Psoas muscle (tissue), 8 donors: ENCODE measurements around the gene RNF175. TPM values are rescaled to one million over a fixed set of nuclear protein-coding genes. Genes with fewer than 3 reads are reported as not detected.

ENCODE experiments used
- ATAC-seq, 4 donors: fragments of 200-7000 bp; cut with Tn5 transposase; one replicate each; pipeline ENCODE4 v1.9.1; 2020; ENCODE audit warnings: moderate library complexity in 3 of 4, mild to moderate bottlenecking in 2 of 4
- DNase-seq, 2 donors: peaks; one replicate each; pipeline ENCODE4 v3.0.0-alpha.2; 2020
- H3K27ac ChIP-seq: fragments of 200-600 bp; one replicate; pipeline ENCODE4 v1.8.0; 2022
- H3K27me3 ChIP-seq, 3 donors: fragments of 200-600 bp in 1 of 3; one replicate each; pipeline versions ENCODE4 v1.6.1 to v1.8.0; 2013 to 2022; ENCODE audit warnings: low read length in 2 of 3, mild to moderate bottlenecking in 2 of 3, moderate library complexity in 1 of 3; ENCODE audit not compliant: insufficient read depth in 3 of 3
- H3K36me3 ChIP-seq, 2 donors: fragments of 200-600 bp in 1 of 2; one replicate each; pipeline versions ENCODE4 v1.6.1 to v1.8.0; 2013 to 2022; ENCODE audit warnings: low read depth in 1 of 2, mild to moderate bottlenecking in 1 of 2, moderate library complexity in 1 of 2; ENCODE audit not compliant: insufficient read depth in 1 of 2
- H3K4me1 ChIP-seq: fragments of 200-600 bp; one replicate; pipeline ENCODE4 v1.8.0; 2022
- H3K4me3 ChIP-seq: fragments of 200-600 bp; one replicate; pipeline ENCODE4 v1.8.0; 2022; ENCODE audit warnings: mild to moderate bottlenecking
- H3K9me3 ChIP-seq: fragments of 200-600 bp; one replicate; pipeline ENCODE4 v1.8.0; 2022
- WGBS, 3 donors: extraction: QIAGEN DNeasy Blood & Tissue Kit; methylation state at CpG; one replicate each; pipeline versions ENCODE4 v1.1.6 to v1.1.7; 2013; 5-methylcytosine and 5-hydroxymethylcytosine counted together
- intact Hi-C, 2 donors: fragments of 100-400 bp; cut with DNase I; formaldehyde crosslinking; loops; one replicate each; pipeline versions ENCODE4 v1.11.0 to v1.14.2; 2022
- polyA plus RNA-seq, 3 donors: library from polyadenylated mRNA; stranded (reverse); fragments of 200-250 nt; gene quantifications; one replicate each; pipeline ENCODE4 v1.2.3, GENCODE V29; 2013
- total RNA-seq, 4 donors: library from RNA; stranded (reverse); fragmentation: NEBNext Ultra II Directional in 2 of 4; extraction: Animal tissue kit (Norgen Biotek cat#: 25700) in 2 of 4; gene quantifications; one replicate each; pipeline versions ENCODE4 v1.2.1 to v1.2.4, GENCODE V29; 2021 to 2023
- TF ChIP-seq, protein P1 (sequence below): fragments of 200-600 bp; IDR thresholded peaks from one replicate; pipeline ENCODE4 v1.8.0; 2022; ENCODE audit warnings: antibody characterized with exemption
- donor health status: healthy with polysubstance abuse.
- donor health status: DM: no; HTN: no; CAD: no; lungs with moderate emphysema.
- donor health status: Bipolar disorder and iron deficiency.
- donor health status: healthy.
- donor health status: DM: yes; HTN: yes; CAD: no.
- donor health status: DM: no; HTN: no; CAD: no.
- donor health status: DM: no; HTN: no; CAD: no.
- donor health status: DM: yes; HTN: yes; CAD: no.

Gene RNF175
- total and polyA plus RNA-seq, 7 donors: 0.05 to 0.07 TPM; not detected in 5

DNA sequence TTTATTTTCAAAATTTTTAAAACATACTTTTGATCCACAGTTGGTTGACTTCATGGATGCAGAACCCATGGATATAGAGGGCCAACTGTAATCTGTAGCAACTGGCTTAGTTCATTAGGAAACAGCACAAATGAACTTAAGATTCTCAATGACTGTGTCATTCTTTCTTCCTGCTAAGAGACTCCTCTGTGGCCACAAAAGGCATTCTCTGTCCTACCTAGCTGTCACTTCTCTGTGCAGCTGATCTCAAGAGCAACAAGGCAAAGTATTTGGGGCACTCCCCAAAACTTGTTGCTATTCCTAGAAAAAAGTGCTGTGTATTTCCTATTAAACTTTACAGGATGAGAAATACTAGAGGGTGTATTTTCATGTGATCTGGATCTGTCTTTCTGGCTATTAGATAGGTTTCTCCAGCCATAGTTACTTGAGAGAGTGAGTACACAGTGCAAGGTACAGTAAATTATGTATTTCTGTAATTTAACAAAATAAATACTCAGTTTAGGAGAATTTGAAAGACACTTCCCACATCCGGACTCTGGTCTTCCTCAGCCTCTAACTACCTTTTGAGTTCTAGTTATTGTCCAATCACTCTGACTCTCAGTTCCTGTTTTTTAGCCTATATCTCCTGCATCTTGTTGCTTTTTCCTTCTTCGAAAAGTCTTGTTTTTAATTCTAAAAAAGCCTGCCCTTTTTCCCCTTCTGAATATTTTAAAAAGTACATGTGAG, 53.9 kb downstream of the RNF175 start:
- no peaks in the 10 kb centered on the region for H3K36me3 ChIP-seq
- H3K9me3 ChIP-seq: no peaks in the 10 kb centered on the region
- TF ChIP-seq, protein P1, sequence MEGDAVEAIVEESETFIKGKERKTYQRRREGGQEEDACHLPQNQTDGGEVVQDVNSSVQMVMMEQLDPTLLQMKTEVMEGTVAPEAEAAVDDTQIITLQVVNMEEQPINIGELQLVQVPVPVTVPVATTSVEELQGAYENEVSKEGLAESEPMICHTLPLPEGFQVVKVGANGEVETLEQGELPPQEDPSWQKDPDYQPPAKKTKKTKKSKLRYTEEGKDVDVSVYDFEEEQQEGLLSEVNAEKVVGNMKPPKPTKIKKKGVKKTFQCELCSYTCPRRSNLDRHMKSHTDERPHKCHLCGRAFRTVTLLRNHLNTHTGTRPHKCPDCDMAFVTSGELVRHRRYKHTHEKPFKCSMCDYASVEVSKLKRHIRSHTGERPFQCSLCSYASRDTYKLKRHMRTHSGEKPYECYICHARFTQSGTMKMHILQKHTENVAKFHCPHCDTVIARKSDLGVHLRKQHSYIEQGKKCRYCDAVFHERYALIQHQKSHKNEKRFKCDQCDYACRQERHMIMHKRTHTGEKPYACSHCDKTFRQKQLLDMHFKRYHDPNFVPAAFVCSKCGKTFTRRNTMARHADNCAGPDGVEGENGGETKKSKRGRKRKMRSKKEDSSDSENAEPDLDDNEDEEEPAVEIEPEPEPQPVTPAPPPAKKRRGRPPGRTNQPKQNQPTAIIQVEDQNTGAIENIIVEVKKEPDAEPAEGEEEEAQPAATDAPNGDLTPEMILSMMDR: no peak
- ATAC-seq: no peak
- WGBS, 3 donors: 85 to 88% (median 88%) methylated on average over 2 of the region's 2 CpGs
- H3K4me1 ChIP-seq: no peaks in the 10 kb centered on the region
- no peak overlapping the region for H3K27ac ChIP-seq
- no peak for DNase-seq
- no peak overlapping the region for H3K4me3 ChIP-seq
- H3K27me3 ChIP-seq: no peaks in the 10 kb centered on the region
- intact Hi-C loops: no loop called here

DNA sequence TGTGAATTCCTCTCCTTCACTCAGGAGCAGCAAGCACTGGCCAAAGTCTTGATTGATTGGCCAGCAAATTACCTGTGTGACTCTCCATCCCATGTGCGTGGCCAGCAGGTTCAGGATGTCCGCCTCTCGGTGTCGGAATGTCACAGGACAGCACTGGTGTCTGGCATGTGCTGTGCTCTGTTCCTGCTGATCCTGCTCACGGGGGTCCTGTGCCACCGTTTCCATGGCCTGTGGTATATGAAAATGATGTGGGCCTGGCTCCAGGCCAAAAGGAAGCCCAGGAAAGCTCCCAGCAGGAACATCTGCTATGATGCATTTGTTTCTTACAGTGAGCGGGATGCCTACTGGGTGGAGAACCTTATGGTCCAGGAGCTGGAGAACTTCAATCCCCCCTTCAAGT, 55.3 kb downstream of the RNF175 start:
- no peaks in the 10 kb centered on the region for H3K4me1 ChIP-seq
- DNase-seq (no peak), ATAC-seq (no peak)
- no peaks in the 10 kb centered on the region for H3K36me3 ChIP-seq
- 82 to 84% (median 84%) methylated on average over 7 of the region's 7 CpGs for WGBS, 3 donors
- H3K27ac ChIP-seq: no peak overlapping the region
- intact Hi-C loops: no loop called here
- no peak overlapping the region for H3K4me3 ChIP-seq
- H3K27me3 ChIP-seq: peaks cover 0 to 4% (median 0%) of the 10 kb centered on the region in 3 donors
- H3K9me3 ChIP-seq: no peaks in the 10 kb centered on the region
- TF ChIP-seq, protein P1: no peak

DNA sequence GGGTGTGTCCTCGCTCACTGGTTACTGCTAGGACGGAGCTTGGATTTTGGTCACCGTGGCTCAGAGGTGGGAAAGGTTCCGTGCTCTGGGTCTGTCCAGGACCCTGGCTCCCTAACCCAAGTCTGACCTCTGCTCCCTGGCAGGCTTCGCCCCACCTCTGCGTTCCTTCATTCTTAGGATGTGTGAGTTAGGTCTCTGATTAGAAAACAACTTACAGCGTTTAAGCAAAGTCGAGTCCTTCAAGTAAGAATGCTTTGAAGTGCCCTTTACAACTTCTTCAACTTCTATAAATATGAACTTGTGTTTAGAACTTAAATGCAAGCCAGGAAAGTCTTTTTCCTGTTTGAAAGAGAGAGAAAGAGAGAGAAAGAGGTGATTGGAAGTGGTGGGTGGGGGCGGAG, 74.9 kb downstream of the RNF175 start:
- intact Hi-C loops: loop anchor here in 1 of 2 donors (5.0 kb wide), 1 partner anchor 947 kb away; no protein-coding TSS in a partner anchor
- H3K27me3 ChIP-seq: peaks cover 0 to 48% (median 12%) of the 10 kb centered on the region in 3 donors
- DNase-seq (no peak), ATAC-seq (peak in 1 of 4 donors; percentile 13)
- no peak overlapping the region for H3K27ac ChIP-seq
- WGBS, 3 donors: 25 to 27% (median 25%) methylated on average over 9 of the region's 9 CpGs
- H3K9me3 ChIP-seq: peaks cover 9% of the 10 kb centered on the region
- peak overlapping the region; percentile 70 for H3K4me3 ChIP-seq
- H3K4me1 ChIP-seq: peaks cover 3% of the 10 kb centered on the region
- TF ChIP-seq, protein P1: no peak
- H3K36me3 ChIP-seq: no peaks in the 10 kb centered on the region

DNA sequence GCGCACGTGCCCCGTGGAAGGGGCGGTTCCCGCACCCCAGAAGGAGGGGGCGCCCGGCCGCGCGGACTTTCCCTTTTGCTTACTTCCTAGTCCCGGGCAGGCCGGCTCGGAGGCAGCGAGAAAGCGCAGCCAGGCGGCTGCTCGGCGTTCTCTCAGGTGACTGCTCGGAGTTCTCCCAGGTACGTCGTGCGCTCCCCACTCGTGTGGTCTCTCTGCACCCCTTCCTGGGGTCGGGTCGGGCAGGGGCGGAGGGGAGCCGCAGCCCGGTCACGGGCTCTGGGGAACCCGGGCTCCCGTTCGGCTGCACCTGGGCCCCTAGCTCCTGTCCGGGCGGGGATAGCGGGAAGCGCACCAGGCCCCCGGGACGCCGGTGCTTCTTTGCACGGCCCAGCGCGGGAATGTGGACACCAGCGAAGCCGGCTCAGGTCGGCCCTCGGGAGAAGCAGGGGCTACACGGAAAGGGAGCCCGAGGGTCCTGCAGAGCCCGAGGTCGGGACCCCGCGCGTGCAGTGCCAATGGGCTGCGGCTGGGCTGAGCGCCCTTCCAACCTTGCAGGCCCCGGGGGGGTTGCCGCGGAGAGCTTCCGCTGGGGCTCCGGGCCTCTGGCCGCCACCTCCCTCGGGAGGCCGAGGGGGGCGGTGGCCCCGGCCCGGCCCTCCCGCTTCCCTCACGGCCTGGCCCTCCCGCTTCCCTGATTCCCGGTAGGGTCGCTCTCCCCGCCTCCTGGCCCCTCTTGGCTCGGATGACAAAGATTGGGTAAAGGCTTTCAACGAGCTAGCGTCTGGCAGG, 75.4 kb downstream of the RNF175 start, which contains the start of gene TLR2:
TSS of gene TLR2 (plus strand) at position 99 of the 789 bp plus-strand sequence. CDS start 18,628 bp downstream, outside the sequence.
- no peaks in the 10 kb centered on the region for H3K36me3 ChIP-seq
- WGBS, 3 donors: 1% methylated on average over 52 to 75 of the region's 75 CpGs
- intact Hi-C loops: no loop called here
- TF ChIP-seq, protein P1: no peak
- peaks cover 0 to 48% (median 12%) of the 10 kb centered on the region in 3 donors for H3K27me3 ChIP-seq
- peaks cover 9% of the 10 kb centered on the region for H3K9me3 ChIP-seq
- DNase-seq (peak; percentile 61 to 80), ATAC-seq (peak; percentile 46 to 74 (median 60))
- peaks cover 3% of the 10 kb centered on the region for H3K4me1 ChIP-seq
- H3K27ac ChIP-seq: no peak within 1 kb of the TSS
- H3K4me3 ChIP-seq: peak within 1 kb of the TSS; percentile 70
